Measurements from ENCODE around the gene THAP3.
"Not testable (repeated sequence)": the region's sequence is repeated elsewhere in the genome, so short reads cannot be mapped to it uniquely, and the experiment has no call there.

Gene THAP3

GRCh38 chr1:6591644-6592043 lies 33.0 kb upstream of the THAP3 start:
- FAIRE-seq: no peak

- FAIRE-seq: no peak
These were observed 32.2 kb upstream of the THAP3 start for GRCh38 chr1:6592441-6592840.

GRCh38 chr1:6592865-6593593 lies 31.6 kb upstream of the THAP3 start:
- no peak for FAIRE-seq

- no peak for FAIRE-seq
These were observed 30.9 kb upstream of the THAP3 start for GRCh38 chr1:6593810-6594209.

- no peak for FAIRE-seq
These were observed 29.5 kb upstream of the THAP3 start for GRCh38 chr1:6594977-6595740.

- FAIRE-seq: no peak
These were observed 28.3 kb upstream of the THAP3 start for GRCh38 chr1:6596351-6596750.

- no peak for FAIRE-seq
These were observed 27.5 kb upstream of the THAP3 start for GRCh38 chr1:6596886-6597776.

GRCh38 chr1:6597777-6598131 lies 26.9 kb upstream of the THAP3 start:
- FAIRE-seq: no peak

GRCh38 chr1:6599141-6599975 lies 25.3 kb upstream of the THAP3 start:
- no peak for FAIRE-seq

- FAIRE-seq: not testable (repeated sequence)
These were observed 24.7 kb upstream of the THAP3 start for GRCh38 chr1:6599991-6600390.

- no peak for FAIRE-seq
These were observed 24.1 kb upstream of the THAP3 start for GRCh38 chr1:6600410-6601048.

GRCh38 chr1:6601049-6601922 lies 23.4 kb upstream of the THAP3 start:
- FAIRE-seq: no peak

GRCh38 chr1:6601923-6602668 lies 22.6 kb upstream of the THAP3 start:
- FAIRE-seq: no peak

GRCh38 chr1:6602669-6603237 lies 21.9 kb upstream of the THAP3 start, which contains the start of gene KLHL21:
Gene KLHL21 (minus strand): TSS chr1:6602869. CDS start chr1:6602817, 52 bp downstream.
- FAIRE-seq: no peak

- no peak for FAIRE-seq
These were observed 21.3 kb upstream of the THAP3 start for GRCh38 chr1:6603238-6603914.

- FAIRE-seq: no peak
These were observed 20.6 kb upstream of the THAP3 start for GRCh38 chr1:6603915-6604558.

- no peak for FAIRE-seq
These were observed 11.9 kb upstream of the THAP3 start for GRCh38 chr1:6612641-6613360.
